ENCODE data around the gene LARGE2. TPM values are rescaled to one million over a fixed set of nuclear protein-coding genes. Genes with fewer than 3 reads are reported as not detected.

LARGE2 gene
- total RNA-seq, 4 donors from 2014 or later = 27.2 to 47.4 (median 33.1) TPM

DNA sequence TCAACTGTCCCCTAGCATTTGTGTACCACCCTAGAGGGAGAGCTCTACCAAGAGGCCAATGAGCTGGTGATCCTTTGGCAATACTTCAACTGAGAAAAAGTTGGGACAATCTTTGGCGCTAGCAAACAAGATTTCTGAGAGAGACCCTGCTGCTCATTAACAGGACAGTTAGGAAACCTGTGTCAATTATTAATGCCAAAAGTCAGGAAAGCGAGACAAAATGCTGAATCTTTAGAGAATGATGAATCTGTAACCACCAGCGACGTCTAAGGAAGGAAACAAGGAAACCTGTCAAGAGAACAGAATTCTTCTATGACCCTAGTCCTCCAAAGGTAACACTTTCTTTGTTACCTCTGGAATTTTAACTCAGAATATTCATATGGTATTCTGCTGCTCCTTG, 19.9 kb downstream of the LARGE2 start:
- H3K4me1 ChIP-seq = no peaks in the 10 kb centered on the region
- H3K9me3 ChIP-seq = no peaks in the 10 kb centered on the region
- H3K27ac ChIP-seq = no peak overlapping the region
- TF ChIP-seq POLR2A (IDR thresholded peaks at IDR 0.05) = no peak
- DNase-seq (ENCODE audit: low spot score in 2 of 2) = no peak
- H3K36me3 ChIP-seq = peaks cover 61% of the 10 kb centered on the region
- H3K27me3 ChIP-seq = no peaks in the 10 kb centered on the region
- WGBS = 93% methylated on average over 4 of the region's 4 CpGs
- H3K4me3 ChIP-seq = no peak overlapping the region

DNA sequence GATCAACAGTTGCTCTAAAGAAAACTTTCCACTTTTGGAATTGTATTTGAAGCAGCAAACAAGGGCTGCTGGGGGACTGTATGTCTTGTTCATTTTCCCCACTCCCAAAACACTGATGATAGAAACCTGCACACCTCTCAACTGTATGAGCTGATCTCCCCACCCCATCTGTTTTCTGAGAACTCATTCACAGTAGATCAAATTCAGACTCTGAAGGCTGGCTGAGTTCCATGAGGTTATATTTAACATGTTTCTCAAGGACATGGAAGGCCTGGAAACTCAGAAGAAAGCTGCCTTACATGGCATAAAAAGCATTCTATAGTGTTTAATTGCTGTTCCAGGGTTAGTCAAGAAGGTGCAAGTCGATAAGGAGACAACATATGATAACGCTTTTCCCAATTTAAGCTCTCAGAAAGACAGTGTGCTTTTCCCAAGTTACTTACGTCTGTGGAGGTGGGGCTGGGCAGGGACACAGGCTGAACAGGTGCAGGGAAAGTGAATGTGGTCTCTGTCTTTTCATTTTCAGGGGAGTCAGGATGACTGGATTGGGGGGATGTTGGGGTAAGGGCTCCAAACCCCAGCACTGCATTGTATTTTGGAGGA, 23.0 kb downstream of the LARGE2 start:
- no peak for TF ChIP-seq EP300 (IDR thresholded peaks at IDR 0.05)
- TF ChIP-seq, protein P1, sequence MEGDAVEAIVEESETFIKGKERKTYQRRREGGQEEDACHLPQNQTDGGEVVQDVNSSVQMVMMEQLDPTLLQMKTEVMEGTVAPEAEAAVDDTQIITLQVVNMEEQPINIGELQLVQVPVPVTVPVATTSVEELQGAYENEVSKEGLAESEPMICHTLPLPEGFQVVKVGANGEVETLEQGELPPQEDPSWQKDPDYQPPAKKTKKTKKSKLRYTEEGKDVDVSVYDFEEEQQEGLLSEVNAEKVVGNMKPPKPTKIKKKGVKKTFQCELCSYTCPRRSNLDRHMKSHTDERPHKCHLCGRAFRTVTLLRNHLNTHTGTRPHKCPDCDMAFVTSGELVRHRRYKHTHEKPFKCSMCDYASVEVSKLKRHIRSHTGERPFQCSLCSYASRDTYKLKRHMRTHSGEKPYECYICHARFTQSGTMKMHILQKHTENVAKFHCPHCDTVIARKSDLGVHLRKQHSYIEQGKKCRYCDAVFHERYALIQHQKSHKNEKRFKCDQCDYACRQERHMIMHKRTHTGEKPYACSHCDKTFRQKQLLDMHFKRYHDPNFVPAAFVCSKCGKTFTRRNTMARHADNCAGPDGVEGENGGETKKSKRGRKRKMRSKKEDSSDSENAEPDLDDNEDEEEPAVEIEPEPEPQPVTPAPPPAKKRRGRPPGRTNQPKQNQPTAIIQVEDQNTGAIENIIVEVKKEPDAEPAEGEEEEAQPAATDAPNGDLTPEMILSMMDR (IDR thresholded peaks at IDR 0.05) = no peak
- TF ChIP-seq POLR2AphosphoS5 (IDR thresholded peaks at IDR 0.05) = no peak
- no peak for TF ChIP-seq POLR2A (IDR thresholded peaks at IDR 0.05)
- Histone ChIP-seq H3K4me1 (no peaks in the 10 kb centered on the region), H3K27me3 (no peaks in the 10 kb centered on the region), H3K4me3 (no peak overlapping the region), H3K9me3 (no peaks in the 10 kb centered on the region), H3K36me3 (peaks cover 80% of the 10 kb centered on the region), H3K27ac (no peak overlapping the region)
- no peak for DNase-seq (ENCODE audit: low spot score in 2 of 2)
- WGBS = 73% methylated on average over 3 of the region's 3 CpGs

DNA sequence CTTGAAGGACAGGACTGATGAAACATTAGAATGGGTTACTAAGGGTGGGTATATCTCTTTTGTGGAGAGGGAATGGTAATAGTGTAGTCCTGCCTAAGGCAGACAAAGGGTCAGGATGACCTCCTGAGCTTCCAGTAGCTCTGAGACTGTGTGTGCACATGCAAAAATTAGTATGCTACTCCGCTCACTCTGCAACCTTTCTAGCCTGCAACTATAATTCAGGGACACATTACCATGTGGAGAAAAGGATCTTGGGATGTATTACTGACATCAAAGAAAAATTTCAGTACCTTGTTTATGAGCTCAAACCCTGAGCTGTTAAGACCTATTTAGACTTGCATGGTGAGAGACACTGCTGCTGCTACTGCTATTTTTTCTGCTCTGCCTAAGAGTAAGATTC, 25.4 kb downstream of the LARGE2 start:
- WGBS = 86% methylated on average over 1 of the region's 1 CpG
- no peaks in the 10 kb centered on the region for H3K27me3 ChIP-seq
- H3K27ac ChIP-seq = no peak overlapping the region
- TF ChIP-seq, protein P1 (IDR thresholded peaks at IDR 0.05) = no peak
- TF ChIP-seq EP300 (IDR thresholded peaks at IDR 0.05) = no peak
- TF ChIP-seq POLR2AphosphoS5 (IDR thresholded peaks at IDR 0.05) = no peak
- no peak for TF ChIP-seq POLR2A (IDR thresholded peaks at IDR 0.05)
- no peaks in the 10 kb centered on the region for H3K9me3 ChIP-seq
- H3K4me1 ChIP-seq = no peaks in the 10 kb centered on the region
- no peak for DNase-seq (ENCODE audit: low spot score in 2 of 2)
- H3K36me3 ChIP-seq = peaks cover 80% of the 10 kb centered on the region
- H3K4me3 ChIP-seq = no peak overlapping the region

DNA sequence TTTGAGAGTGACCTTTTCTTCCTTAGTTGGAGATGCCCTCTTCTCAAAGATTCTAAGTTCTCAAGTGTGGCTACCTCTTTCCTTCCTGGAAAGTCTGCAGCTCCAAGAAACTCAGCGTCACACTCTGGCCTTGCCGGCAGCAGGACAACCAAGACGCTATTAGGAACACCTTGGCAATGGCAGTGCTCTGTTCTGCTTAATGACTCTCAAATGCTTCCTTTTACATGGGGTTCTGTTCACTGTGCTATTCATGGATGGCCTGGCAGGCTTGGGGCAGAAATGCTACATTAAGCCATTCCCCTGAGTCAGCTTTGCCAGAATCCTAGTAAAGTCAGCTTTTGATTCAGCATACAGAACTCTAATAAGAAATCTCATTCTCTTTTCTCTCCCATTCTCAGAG, 25.9 kb downstream of the LARGE2 start:
- no peak for DNase-seq (ENCODE audit: low spot score in 2 of 2)
- no peak overlapping the region for H3K4me3 ChIP-seq
- no peak for TF ChIP-seq EP300 (IDR thresholded peaks at IDR 0.05)
- TF ChIP-seq POLR2AphosphoS5 (IDR thresholded peaks at IDR 0.05) = no peak
- no peak for TF ChIP-seq POLR2A (IDR thresholded peaks at IDR 0.05)
- TF ChIP-seq, protein P1 (IDR thresholded peaks at IDR 0.05) = no peak
- H3K4me1 ChIP-seq = no peaks in the 10 kb centered on the region
- H3K27ac ChIP-seq = no peak overlapping the region
- H3K27me3 ChIP-seq = no peaks in the 10 kb centered on the region
- WGBS = 90% methylated on average over 3 of the region's 3 CpGs
- peaks cover 76% of the 10 kb centered on the region for H3K36me3 ChIP-seq
- H3K9me3 ChIP-seq = no peaks in the 10 kb centered on the region

DNA sequence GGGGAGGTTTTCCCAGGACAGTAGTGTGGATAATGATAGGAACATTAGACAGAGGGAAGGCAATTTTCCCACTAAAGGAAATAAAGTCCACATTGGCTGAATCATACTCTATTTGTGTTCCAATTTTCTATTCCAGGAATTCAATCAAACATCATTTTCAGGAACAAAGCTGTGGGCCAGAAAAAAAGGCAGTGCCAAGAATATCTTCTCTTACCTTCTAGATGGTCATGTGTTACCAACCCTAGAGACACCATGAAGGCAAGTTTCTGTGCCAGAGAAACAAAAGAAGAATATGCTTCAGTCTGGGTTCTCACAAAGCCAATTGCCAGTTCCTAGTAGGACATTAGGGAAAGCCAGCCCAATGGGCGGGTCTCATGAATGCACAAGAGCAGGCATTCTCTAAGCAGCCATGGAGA, 27.5 kb downstream of the LARGE2 start:
- TF ChIP-seq POLR2AphosphoS5 (IDR thresholded peaks at IDR 0.05) (no peak), POLR2A (IDR thresholded peaks at IDR 0.05) (no peak), EP300 (IDR thresholded peaks at IDR 0.05) (no peak)
- TF ChIP-seq, protein P1 (IDR thresholded peaks at IDR 0.05) = no peak
- no peak for DNase-seq (ENCODE audit: low spot score in 2 of 2)
- Histone ChIP-seq H3K9me3 (no peaks in the 10 kb centered on the region), H3K4me3 (no peak overlapping the region), H3K27ac (no peak overlapping the region), H3K36me3 (peaks cover 67% of the 10 kb centered on the region), H3K4me1 (no peaks in the 10 kb centered on the region), H3K27me3 (no peaks in the 10 kb centered on the region)
- 93% methylated on average over 1 of the region's 1 CpG for WGBS

DNA sequence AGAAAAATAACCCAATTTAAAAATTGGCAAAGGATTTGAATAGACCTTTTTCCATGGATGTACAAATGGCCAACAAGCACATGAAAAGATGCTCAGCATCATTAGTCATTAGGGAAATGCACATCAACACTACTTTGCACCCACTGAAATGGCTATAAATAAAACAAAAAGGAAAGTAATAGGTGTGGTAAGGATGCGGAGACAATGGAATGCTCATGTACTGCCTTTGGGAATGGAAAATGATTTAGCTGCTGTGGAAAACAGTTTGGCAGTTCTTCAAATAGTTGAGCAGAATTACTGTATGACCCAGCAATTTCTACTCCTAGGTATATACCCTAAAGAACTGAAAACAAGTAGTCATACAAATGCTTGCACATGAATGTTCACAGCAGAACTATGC, 37.4 kb downstream of the LARGE2 start:
- DNase-seq (ENCODE audit: low spot score in 2 of 2) = no peak
- H3K27ac ChIP-seq = no peak overlapping the region
- TF ChIP-seq, protein P1 (IDR thresholded peaks at IDR 0.05) = no peak
- TF ChIP-seq EP300 (IDR thresholded peaks at IDR 0.05) (no peak), POLR2A (IDR thresholded peaks at IDR 0.05) (no peak), POLR2AphosphoS5 (IDR thresholded peaks at IDR 0.05) (no peak)
- H3K4me1 ChIP-seq = peaks cover 7% of the 10 kb centered on the region
- H3K4me3 ChIP-seq = no peak overlapping the region
- 71% methylated on average over 1 of the region's 1 CpG for WGBS
- H3K36me3 ChIP-seq = peaks cover 14% of the 10 kb centered on the region
- no peaks in the 10 kb centered on the region for H3K9me3 ChIP-seq
- H3K27me3 ChIP-seq = no peaks in the 10 kb centered on the region

Measured in suprapubic skin (tissue), 4 donors.